GM19467 (cell line): ENCODE results near the gene HAPLN1.

ENCODE experiments used
- ATAC-seq: cut with Tn5 transposase; IDR thresholded peaks from one replicate; pipeline ENCODE4 v1.9.1; 2021; ENCODE audit warnings: mild to moderate bottlenecking, moderate library complexity; ENCODE audit not compliant: unreplicated experiment

Gene HAPLN1

DNA sequence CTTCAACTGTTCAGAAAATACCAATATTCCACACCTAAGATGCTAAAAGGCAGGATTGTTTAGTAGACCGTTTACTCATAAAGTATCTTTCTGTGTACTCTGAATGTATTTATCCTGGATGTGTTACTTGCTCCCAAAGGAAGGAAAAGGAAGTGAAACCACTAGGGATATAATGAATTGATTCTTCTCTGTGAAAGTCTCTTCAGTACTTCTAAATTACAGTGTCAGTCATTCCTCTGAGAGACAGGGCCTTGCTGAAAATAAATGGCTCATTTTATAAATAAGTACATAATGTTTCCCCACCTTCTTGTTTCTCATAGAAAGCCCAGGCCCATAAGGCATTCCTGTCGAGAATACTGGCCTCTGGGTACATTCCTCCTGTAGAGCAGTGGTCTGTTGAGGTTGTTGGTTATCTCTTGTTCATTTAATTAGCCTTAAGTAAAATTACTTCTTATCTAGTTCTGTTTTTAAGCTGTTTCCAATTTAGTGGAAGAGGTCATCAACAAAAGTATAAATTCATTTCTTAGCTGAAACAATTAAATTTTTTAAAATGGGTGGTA is 1.6 kb downstream of the HAPLN1 start:
- no peak for ATAC-seq

DNA sequence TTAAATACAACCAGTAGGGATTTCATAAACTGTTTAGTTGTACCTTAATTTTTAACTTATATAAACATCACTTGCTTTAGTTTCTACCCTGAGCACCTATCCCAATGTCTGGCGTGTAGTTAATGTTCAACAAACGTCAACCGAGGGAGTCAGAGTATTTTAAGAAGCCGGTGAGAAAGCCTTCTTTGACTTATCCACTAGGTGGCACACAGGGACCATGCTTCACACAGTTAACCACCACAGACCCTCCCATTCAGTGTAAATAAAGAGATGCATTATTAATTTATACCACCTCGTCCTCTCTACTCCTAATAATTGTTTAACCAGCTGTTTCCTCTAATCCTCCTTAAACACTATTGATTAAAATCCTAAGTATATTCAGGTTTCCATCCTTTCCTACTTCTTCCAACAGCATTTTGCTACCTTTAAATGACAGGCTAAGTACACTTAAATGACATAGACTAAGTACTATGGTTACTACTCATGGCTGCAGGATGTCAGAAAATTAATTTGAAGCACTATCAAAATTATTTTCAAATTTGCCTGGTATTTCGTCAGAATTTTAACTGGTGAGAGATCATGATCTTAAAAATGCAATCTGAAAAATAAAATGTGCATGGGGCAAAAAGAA is 2.3 kb downstream of the HAPLN1 start:
- peak; percentile 83 for ATAC-seq

DNA sequence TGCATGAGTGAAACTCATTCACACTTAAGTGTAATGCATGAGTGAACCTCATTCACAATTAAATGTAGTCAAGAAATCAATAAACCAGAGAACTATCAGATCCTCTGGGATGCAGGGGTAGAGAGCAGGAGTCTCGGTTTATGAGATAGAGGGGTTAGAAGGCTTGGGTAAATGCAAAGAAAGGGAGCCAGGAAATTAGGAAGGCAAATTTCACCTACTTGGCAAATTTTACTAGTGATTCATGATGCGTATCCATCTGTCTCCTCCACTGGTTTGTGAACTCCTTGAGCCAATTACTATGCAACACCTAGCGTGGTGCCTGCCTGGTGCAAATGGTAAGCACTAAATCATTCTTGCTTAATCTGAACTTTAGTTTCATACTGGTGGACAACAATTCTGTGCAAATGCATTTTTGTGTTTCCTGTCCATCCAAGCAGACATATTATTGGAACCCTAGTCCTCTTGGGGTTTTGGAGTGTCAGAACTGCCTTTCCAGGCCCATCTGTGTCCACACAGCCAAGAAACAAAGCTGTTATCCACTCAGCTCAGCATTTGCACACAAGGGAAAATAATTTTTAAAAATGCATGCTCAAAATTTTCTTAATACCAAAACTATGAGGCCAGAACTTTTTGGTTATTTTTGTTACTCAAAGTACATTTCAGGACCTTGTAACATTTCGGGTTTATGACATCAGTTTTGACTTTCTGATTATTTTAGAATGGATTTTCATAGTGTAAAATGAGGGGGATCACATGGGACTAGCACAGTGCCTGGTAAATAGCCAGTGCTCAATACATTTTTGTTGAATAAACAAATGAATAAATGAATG is 5.2 kb downstream of the HAPLN1 start:
- no peak for ATAC-seq

DNA sequence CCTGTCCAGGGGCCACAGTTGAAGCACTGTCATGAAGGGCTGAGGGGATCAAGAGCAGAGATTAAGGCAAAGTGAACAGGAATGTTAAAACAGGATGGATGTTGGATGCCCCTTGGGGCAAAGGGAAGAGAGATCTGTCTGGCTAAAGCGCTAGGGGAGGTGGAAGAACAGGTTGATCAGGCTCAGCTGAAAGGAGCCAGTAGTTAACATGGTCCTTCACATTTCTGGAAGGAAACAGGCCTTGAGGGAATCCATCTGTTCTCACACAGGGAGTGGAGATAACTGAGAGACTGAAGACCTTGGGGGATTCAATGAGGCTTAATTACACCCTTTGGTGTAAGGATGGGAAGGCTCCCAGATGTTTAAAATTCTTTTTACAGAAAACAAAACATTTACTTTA is 5.8 kb downstream of the HAPLN1 start:
- no peak for ATAC-seq

DNA sequence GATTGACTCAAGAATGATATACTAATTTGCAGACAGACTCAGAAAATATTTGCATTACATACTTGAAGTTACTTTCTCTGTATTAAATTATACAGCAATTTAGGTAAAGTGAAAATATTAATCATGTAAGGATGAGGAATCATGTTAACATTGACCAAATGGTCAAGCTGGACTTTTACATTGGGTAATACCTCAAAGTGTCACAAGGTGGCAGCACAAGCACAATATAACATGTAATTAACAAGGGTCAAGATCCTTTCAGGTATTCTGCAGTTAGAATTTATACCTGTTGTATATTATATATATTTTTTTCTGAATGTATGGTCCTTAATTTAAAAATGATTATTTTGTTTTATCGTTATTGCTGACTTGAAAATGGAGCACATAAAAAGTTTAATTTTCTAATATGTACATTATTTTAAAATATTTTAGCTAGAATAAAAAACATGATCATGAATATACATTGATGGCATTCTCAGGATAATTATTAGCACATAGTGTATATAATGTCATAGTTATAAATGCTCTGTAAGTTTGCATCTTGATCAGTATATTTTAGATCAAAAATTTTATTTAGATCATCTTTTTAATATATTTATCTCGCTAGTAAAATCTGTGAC is 8.6 kb downstream of the HAPLN1 start:
- ATAC-seq: no peak

DNA sequence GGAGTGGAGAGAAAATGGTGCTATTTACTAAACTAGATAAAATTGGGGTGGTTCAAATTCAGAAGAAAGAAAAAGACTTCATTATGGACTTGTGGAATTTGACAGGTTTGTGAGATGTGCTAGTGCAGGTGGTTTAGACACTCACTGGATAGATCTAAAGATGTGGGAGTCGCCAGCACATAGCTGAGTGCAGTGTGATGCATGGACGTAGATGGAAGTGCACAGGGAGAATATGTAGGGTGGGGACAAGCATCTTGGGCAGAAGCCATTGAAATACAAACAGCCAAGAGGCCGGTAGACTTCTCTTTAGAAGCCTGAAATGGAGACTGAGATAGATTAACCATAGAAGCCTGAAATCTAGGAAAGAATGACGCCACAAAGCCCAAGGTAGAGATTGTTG is 10.7 kb downstream of the HAPLN1 start:
- no peak for ATAC-seq

DNA sequence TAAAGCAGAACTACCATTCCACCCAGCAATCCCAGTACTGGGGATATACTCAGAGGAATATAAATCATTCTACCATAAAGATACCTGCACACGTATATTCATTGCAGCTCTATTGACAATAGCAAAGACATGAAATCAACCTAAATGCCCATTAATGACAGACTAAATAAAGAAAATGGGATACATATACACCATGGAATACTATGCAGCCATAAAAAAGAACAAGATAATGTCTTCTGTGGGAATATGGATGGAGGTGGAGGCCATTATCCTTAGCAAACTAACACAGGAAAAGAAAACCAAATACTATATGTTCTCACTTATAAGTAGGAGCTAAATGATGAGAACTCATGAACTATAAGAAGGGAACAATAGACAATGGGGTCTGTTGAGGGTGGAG is 12.5 kb downstream of the HAPLN1 start:
- ATAC-seq: no peak

DNA sequence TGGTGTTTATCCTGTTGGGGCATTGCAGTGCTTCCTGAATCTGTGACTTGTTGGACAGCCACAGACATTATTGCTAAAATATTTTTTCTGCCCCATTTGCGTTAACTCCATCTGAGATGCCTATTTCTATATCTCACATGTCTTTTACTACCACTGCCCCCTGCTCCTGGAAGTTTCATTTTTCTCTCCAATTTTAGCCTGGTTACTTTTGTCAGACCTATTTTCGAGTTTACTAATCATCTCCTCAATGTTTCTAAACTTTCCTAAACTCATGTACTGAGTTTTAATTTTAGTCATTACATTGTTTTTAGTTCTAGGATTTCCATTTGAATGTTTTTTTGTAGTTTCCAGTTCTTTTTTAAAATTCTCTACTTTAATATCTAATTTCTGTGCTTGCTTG is 17.6 kb downstream of the HAPLN1 start:
- ATAC-seq: no peak

DNA sequence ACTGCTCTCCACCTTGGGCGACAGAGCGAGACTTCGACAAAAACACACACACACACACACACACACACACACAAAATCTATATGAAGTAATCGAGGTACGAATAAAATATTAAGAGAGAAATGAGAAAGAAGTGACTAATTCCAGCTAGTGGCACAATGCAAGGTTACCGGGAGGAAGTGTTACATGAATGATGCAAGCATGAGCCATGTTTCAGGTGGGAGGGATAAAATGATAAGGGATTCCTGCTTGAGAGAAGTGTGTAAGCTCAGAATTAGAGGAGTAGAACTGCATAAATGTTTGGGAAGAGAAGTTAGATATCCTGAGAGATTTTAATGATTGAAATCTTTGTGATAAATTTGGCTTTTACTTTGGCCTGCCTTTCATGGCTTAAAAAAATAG is 18.8 kb downstream of the HAPLN1 start:
- ATAC-seq: no peak

DNA sequence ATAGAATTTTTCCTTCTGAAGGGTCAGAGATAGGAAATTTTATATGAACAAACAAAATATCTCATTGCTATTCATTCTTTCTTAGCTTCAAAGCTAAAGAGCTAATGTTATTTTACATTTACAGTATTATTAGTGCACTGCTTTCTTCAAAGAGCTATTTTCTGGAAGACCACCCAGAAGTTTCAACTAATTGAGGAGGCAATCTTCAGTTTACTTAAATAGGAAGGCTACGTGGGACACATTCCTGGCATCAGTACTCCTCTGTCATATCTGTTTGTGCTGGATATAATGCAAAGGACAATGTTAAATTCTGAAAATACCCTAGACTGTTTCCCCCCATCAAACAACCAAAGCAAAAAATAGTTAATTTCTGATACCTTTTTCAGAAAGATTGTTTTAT is 30.8 kb downstream of the HAPLN1 start:
- ATAC-seq: no peak

DNA sequence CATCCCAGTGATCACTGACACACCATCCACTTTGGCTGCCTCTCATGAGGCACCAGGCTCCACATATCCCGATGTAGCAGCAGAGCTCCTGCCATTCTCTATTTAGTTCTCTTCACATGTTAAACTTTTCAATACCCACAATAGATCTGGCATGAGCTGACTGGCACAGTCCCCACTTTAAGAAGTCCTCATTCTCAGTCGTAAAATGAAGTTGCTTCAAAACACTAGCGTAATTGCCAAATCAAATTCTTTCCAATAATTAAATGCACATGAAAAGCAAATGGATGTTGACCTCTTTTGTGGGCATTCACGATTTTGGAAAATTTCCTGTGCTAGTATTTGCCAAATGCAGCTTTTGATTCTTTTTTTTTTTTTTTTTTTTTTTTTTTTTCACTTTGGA is 32.4 kb downstream of the HAPLN1 start:
- no peak for ATAC-seq

DNA sequence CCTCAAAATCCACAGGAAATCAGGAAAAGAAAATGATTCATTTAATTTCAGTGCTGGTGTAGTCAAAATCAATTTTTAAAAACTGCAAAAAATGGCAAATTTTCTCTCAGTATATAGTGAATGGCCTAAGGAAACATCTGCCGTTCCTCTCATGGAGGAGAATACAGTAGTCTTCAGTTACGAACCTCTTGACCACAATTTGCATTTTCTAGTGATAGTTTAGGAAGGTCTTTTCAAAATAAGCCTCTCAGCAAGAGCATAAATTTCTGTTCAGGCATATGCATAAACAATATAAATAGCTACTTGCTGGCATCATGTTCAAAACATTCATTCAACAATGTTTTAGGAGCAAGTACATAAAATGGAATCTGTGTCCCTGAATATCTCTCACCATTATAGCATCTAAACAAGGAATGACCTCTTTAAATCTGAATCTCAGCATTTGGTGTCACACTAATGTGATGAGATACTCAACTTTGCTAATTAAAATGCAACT is 33.5 kb downstream of the HAPLN1 start:
- ATAC-seq: no peak

DNA sequence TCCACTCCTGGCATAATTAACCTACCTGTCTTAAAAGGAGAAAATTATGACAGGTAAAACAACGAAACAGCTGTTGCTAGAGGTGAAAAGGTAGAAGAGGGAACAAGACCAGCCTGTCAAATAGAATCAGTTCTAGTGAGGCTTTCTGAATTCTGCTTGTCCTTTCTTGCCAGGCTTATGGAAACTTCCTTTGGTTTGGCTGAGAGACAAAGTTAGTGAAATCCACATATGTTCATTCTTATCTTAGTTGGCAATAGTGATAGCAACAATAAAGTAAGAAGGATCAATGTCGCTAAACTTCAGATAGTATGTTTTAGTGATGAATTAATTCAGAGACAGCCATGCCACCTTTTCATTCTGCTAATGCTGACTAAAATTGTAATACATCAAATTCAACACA is 34.4 kb downstream of the HAPLN1 start:
- no peak for ATAC-seq

DNA sequence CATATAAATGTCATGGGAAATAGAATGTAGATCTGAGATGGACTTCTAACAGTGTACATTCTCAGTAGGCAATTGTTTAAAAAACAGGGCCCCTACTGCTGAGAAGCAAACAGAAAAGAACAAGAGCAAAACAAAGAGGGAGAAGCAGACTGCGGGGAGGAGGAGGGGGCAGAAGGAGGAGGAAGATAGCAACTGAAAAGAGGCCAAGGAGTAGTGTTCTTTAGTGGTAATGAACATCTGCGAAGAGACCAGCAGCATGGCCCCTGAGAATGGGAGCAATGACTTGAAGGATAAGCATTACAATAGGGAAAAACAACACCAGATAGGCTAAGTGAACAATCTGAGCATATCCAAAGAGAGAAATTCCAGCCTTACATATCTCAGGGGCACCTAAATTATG is 36.8 kb downstream of the HAPLN1 start:
- ATAC-seq: no peak

DNA sequence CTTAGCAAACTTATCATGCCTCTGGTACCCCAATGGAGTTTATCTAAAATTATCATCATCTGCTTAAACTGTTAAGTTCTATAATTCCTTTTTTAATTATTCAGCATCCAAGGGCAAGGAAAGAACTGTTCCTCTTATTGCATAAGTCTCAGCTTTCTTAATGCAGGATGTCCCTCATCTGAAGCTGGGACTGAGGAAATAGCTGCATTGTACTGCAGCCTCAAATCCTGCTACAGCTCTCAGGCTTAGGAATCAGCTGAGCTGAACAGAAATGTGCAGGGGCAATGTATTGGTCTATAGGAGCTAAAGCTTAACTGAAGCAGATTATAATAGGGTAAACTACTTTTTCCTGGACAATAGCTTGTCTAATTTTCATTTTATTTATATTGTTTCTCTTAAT is 48.0 kb downstream of the HAPLN1 start:
- no peak for ATAC-seq

DNA sequence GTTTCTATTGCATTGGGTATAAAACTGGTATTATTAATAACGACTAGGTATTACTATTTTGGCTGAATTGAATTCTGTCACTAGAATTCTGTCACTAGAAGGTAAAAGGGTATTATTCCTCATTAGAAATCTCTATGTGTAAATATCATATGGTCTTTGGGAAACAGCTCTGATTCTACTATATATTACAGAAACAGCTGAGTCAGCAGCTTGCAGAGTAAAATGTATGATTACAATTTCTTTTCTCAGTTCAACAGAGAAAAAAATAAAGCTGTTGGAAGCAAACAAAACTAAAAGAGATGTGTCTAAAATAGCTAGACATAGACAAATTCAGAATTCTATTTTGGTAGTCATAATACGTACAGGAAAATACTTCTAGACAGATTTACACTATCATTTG is 48.5 kb downstream of the HAPLN1 start:
- ATAC-seq: no peak

DNA sequence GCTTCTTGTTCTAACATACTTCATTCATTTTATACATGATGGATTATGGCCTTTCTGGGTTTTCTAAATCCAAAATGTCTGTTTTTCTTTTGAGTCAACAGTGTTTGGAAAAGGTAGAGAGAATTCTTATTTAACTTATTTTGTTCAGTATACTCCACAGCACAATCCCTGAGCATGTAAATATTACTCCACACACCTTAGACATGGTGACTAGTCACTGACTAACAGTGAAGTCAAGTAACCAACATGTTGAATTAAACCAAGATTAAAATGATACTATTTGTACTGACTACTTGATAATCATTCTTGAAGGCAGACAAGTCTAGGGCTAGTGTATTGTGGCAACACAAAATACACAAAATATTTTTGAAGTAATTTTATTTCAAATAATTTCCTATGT is 55.0 kb downstream of the HAPLN1 start:
- no peak for ATAC-seq

DNA sequence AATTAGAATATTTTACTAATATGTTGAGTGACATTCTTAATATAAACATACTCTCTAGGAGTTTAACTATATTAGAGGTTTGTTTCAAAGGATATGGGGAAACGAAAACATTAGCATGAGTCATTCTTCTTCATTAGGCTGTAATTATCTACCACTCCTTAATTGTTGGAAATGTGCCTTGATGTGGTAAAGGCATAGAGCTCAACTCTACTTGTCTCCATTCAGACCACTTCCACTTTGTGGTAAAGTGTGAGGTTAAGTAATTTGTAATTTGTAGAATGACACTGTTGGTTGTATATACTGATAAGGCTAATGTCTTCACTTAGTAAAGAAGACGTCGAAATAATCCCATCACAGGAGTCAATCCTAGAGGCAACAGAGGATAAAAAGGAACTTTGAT is 58.1 kb downstream of the HAPLN1 start:
- ATAC-seq: no peak

DNA sequence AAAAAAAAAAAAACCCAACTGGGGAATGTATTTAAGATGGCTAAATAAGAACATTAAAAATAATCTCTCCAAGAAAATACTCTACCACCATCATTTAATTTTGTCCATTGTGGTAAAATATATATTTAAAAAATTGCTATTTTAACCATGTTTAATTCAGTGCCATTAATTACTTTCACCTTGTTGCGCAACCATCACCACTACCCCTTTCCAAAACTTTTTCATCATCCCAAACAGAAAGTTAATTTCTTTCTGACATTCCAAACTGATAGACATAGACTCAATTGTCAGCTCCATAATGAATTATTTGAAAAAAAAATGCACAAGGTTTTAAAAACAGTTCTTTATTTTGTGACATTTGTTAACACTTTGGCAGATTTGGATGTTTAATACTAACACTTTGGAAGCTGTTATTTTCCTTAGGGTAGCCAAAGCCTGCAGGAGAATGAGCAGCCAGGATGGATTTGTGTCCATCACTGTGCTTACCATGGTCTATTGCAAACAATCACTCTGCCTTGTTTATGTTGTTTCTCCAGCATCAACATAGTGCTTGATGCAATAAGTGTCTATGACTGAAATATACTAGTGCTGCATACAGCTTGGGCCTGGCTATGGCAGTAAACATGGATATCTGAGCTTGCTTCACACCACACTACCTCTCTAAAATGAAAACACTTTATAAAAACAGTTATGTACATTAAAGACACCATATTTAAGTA is 62.7 kb downstream of the HAPLN1 start:
- no peak for ATAC-seq

DNA sequence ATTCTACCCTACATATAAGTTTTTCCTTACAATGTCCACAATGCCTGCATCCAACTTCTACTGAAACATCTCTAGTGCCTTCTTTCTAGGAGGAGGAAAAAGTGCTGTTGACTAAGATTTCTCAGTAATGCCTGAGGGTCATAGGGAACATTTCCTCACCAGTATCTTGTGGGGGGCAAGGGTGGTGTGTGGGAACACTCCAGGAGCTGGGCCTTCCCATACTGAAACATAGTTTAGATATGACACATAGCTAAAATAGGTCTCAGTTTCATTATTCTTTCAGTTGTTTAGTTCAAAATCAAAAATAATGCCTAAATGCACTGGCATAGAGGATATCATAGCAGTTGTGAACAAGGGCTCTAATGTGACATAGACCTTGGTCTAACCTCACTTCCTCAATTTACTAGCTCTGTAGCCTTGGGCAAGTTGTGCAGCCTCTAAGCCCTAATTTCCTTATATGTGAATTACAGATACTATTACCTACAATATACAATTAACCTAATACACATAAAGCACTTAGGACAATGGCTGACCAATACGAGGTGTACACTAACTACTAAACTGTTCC is 66.1 kb downstream of the HAPLN1 start:
- ATAC-seq: peak; percentile 46

DNA sequence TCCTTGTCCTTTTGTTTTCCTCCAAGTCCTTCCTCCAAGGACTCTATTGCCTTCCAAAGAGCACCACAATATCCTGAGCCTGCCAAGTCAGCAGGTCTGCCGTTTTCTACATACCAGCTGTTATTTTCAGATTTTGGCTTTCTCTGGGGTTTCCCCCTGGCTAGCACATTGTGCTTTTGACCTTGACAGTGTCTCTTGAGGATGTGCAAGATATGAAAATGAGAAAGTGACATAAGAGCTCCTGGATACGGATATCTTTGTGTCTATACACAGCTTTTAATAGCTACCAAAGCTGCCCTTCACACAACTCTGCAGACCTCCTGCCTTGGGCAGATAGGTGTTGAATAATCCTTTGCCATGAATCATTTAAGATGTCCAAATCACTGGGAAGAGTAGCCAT is 67.0 kb downstream of the HAPLN1 start:
- ATAC-seq: peak; percentile 69
